Activated CD4-positive, alpha-beta T cell treated with anti-CD3 and anti-CD28 coated beads, Interleukin-2, amount 50 U/mL, for 4 hours (primary cell): ENCODE measurements around the gene GTSE1.

Experiments
- DNase-seq, 2 experiments: peaks; one replicate each; pipeline ENCODE4 v3.0.0-alpha.2; 2020

The GTSE1 gene

DNA sequence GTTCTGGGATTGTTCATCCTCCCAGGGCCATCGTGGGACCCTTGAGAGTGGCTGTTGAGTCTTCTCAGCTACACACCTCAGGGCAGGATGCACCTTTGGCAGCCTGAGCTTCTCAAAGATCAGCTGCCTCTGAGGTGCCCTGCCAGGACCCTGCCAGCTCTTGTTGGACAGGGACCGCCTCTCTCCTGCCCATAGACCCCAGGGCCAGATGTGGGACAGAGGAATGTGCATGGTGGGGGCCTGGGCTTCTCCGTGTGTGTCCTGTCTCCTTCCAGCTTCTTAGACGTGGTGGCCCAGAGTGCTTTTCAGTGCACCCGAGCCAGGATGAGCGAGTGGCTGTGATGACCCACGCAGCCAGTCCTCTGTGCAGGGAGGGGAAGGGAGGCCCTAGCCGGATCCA lies 32.9 kb downstream of the GTSE1 start:
- DNase-seq, result no peak

DNA sequence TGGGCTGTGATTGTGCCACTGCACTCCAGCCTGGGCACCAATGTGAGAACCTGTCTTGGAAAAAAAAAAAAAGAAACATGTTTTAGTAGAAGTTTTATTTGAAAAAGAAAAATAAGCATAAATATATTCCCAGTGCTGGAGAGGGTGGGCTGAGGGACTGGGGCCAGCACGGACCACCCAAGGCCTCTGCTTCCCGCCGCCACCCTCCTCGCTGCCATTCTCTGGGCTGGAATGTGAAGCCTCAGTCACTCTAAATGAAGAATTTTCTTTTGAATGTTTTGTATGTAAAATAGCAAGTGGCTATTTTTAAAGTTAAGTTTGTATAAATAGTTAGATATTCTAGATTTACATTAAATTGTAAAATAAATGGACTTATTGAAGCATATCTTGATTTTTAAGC lies 33.8 kb downstream of the GTSE1 start:
- no peak for DNase-seq

DNA sequence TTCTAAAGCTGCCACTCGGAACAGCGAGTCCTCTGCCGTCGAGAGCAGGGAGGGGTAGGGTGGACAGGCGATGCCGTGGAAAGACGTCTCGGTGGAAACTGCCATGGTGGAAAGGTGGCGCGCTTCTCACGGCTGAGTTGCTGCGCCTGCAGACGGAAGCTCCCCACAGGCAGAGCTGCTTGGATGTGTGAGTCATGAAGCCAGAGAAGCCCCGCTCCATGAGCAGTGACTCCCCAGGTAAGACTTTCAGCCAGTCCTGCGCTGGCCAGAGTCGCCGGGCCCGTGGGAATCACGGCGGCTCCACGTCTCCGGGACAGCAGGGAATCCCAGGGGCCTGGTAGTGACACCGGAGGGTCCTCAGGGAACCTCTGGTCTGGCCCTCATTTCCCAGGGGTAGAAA lies 34.8 kb downstream of the GTSE1 start:
- DNase-seq, result no peak

DNA sequence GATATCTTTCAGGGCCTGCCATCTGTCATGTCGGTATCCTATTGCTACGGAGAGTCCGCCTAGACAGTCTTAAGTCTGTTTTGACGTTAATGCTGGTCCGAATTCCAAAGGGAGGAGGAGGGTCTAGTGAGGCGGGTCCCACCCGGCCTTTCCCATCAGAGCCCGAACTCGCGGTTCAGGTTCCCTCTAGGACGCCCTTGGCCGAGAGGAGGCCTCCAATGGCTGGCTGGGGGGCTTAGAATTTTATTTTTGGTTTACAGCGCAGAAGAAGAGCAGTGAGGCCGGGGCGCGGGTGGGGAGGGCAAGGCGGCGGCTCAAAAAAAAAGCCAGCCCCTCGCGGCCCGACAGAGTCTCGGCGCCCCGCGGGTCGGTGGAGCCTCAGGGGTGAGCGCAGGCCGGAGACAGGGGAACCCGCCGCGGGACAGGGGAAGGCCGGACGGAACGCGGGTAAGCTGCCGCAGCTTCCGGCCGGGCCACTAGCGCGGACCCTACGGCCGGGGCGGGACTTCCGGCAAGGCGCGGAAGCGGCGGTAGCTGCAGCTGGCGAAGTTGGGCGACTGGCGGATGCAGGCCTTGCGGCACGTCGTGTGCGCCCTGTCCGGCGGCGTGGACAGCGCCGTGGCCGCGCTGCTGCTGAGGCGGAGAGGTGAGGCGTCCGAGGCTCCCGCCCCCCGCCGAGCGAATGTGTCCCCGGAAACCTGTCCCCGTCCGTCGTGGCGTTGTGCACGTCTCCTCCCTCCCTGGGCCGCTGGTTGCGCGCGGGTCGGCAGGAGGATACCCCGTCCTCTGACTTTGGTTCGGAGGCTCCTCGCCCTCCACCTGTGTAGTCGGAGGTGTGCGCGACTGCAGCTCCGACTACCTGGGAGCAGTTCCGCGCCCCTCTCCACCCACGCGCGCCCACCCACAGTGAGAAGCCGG lies 38.8 kb downstream of the GTSE1 start, which contains the start of gene TRMU:
TRMU (plus strand) TSS at position 514 of the 918 bp plus-strand sequence; CDS start at position 565, 51 bp downstream.
- peak; percentile 52 to 55 for DNase-seq

DNA sequence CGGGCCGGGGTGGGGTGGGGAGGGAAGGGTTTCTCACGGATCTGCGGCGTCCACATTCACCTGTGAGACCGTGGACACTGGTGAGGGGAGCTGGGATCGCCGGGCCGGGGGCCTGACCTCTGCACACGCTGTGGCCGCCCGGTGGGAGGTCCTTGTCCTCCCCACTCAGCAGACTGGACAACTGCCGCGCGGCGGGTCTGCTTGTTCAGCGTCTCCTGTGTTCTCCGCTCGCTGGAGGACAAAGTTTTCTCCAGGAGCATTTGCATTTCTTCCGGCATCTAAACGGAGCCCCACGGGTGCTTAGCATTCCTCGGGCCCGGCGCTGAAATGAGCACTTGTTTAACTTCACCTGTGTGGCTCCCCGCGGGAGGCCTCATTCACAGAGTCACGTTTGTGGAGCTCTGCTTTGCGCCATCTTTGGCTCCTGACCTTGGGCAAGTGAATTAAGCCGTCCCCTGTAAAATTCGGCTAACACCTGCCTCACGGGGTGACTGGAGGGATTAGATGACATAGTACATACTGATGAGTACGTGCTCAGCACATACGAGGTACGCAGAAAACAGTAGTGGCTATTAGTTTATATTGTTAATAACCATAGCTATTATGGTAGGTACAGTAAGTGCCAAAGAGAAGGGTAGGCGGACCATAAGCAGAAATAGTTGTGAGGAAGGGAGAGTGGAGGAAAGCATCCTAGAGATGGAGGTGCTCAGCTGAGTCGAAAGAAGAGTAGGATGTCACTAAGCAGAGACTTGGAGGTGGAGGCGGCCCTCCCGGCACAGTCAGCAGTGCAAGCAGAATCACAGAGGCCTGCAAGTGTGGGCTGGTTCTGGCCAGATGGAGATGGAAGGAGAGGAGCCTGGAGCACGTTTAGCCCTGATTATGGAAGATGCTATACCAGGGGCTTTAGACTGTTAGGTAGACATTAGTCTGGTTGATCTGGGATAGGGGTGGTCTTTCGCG lies 39.7 kb downstream of the GTSE1 start:
- DNase-seq, result no peak

DNA sequence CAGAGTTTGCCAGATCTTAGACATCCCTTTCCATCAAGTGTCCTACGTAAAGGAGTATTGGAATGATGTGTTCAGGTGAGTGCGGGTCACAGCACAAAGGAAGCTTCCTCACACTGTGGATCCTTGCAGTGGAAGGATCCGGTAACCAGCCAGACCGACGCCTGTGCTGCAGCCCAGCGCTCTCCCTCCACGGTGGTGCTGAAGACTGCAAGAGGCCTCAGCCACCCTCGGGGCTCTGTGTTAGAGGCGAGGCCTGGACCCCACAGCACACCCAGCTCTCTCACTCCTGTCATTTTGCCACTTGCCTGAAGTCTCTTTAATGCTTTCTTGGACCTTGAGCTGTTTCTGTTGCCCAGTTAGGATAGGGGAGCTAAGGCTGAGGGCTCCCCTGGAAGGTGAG lies 41.2 kb downstream of the GTSE1 start:
- no peak for DNase-seq

DNA sequence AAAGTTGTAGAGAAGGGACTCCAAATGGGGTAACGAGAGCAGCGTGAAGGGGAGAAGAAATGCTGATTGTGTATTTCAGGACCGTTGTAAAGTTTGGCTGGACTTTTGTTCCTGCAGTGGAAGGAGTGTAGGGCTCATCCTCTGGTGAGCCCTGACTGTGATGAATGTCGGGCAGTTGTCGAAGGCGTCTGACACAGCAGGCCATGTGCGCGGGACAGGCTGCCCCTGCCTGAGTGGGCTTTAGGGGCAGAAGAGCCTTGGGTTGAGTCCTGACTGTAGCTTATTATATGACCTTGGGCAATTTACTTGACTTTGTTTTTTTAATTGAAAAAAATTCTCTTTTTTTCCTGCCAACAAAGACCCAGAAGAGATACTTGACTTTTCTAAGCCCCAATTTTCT lies 42.0 kb downstream of the GTSE1 start:
- no peak for DNase-seq

DNA sequence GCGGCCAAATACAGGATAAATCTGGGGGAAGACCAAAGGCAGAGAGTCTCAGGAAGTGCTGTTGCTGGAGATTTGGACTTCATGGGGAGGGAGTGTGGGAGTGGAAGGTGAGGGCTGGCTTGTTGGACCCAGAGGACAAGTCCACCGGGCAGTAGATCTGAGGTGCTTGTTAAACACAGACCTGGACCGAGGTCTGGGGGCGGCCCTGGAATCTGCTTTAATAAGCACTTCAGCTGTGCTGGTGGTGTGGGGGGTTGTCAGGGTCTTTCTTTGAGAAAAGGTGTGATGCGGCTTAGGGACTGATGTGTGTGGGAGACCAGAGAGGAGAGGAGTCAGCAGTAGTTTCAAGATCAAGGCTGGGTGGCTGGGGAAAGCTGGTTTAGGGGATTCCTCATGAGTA lies 43.3 kb downstream of the GTSE1 start:
- DNase-seq, result no peak

DNA sequence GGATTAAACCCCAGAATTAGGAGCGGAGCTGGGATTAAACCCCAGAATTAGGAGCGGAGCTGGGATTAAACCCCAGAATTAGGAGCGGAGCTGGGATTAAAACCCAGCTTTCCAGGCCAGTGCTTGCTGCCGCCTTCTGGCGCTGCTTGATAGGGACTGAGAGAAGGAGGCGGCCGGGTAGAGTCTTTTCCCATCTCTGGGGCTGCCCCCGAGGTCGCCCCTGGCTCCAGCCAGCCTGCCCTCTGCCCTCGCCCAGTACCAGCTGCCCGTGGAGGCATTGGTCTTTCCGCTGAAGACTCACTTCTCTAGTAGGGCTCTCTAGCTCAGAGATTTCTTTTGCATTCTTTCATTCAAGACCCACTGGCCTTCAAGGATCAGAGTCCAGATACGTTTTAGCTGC lies 44.0 kb downstream of the GTSE1 start:
- no peak for DNase-seq

DNA sequence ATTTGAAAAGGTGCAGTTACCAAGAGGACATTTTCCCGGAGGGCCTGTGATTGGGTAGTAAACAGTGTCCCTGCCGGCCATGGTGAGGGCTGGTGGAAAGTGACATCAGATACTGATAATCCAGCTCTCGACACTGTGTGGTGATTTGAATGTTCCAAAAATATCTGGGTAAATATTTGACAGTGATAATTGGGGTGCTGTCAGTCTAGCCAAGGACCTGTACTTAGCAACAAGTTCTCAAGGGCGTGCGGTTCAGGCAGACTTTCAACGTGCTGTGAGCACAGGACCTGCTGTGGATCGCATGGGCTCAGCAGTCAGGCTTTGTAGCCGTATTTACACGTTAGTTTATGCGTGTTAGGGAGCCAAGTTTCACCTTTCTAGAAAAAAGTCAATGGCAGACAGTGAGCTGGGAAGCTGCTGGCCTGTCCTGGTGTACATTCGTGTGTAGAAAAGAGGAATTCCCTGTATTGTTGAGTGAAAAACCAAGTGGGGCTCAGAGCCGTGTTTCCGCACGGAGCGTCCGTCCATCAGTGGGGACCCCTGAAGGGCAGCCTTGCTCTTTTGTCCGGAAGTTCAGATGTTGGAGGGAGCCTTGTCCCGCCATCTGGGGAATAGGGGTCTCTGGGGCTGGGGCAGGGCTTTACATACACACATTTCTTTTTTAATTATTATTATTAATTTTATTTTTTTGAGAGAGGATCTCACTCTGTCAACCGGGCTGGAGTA lies 50.2 kb downstream of the GTSE1 start:
- no peak for DNase-seq

DNA sequence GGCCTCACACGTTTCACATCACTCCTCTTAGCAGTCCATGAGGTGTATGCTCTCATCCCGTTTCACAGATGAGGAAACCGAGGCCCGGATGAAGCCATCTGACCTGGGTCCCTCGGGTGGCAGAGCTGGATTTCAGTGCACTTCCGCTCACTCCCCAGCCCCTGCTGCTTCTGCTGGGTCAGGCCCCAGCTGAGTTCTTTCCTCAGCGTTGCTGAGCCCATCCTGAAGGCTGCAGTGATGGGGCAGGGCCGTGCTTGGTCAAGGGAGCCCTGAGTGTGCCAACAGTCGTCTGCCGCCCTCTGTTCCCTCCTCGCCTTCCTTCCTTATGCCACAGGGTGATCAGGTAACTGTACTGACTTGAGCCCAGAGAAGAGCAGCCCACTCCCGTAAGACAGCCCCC lies 51.0 kb downstream of the GTSE1 start:
- no peak for DNase-seq

DNA sequence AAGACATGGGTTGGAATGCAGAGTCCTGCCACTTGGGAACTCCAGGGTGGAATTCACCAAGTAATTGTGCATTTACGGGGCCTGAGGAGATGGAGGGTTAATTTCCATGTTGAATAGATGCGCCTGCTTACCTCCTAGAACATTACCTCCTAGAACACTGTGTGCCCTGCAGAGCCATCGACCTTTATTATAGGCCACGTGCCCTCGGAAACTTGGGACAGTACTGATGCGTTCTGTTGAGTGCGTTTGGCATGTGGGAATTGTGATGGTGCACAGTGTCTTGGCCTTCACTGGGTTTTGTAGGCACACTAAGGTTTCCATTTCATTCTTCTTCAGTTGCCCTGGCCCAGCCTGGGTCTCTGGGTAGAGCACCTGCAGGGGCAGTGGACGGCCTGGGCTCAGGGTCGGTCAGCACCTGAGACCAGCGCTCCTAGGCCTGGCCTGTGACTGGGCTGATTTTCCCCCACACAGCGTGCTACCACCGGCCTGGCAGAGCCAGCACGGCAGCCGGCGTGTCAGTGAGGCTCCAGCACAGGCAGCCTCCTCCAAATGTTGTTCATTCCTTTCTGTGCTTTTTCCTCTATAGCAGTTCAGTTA lies 51.5 kb downstream of the GTSE1 start:
- no peak for DNase-seq

DNA sequence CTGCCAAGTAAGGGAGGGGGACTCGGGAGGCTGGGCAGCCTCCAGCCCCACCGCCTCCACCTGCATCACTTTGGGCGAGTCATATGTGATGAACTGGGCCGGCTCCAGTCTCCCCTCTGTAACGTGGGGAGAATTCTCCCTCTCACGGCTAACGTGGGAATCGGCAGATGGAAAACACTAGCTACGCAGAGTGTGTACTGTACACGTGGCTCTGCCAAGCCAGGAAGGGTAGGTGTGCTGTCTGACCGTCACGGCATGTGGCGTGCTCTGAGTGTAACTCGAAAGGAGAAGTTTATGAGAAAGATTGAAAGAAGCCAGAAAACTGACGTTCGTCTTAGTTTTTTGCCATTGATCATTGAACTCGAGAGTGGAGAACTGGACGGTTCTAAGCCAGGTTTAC lies 52.6 kb downstream of the GTSE1 start:
- DNase-seq, result no peak

DNA sequence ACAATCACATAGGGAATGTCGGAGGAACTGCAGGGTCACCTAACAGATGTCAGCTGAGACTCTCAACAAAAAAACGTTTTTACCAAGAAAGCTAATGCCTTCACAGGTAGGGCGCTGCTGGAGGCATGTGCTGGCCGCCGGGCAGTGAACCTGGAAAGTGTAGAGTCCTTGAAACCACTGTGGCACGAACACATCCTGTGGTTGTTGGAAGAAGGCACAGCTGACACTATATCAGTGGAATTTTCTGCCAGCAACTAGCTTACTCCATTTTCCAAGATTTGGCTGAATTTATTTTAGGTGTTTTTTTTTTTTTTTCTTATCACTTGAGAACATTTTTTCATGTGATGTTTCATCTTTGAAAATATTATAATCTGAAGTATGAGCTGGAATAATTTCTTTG lies 53.0 kb downstream of the GTSE1 start:
- no peak for DNase-seq

DNA sequence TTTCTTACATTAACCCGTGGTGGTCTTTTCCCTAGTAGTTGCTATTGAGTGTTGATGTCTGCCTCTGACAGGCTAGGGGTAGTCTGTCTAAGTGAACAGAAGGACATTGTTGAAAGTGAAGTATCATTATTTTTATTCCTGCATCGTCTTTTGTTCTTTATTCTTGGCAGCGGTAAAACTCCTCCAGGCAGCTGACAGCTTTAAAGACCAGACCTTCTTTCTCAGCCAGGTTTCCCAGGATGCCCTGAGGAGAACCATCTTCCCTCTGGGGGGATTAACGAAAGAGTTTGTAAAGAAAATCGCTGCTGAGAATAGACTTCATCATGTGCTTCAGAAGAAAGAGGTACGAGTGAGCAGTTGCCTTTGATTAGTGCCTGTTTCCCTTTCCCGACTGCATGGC lies 53.5 kb downstream of the GTSE1 start:
- DNase-seq, result no peak

DNA sequence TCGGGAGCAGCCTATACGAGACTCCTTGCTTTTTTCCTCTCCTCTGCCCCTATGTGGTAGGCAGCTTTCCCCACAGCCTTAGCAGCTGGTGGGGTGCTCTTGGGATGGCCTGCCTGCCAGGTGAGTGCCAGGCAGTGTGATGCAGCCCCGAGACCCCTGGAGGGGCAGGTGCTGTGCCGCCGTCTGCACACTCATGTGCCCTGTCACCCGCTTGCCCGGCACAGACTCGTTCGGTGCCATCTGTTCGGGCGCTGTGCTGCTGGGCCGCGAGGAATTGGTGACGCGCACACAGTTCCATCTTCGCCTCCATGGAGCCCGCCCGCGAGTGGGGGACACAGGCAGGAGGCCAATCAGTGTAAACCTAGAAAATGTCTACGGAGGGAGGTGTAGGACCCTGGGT lies 54.0 kb downstream of the GTSE1 start:
- DNase-seq, result no peak

DNA sequence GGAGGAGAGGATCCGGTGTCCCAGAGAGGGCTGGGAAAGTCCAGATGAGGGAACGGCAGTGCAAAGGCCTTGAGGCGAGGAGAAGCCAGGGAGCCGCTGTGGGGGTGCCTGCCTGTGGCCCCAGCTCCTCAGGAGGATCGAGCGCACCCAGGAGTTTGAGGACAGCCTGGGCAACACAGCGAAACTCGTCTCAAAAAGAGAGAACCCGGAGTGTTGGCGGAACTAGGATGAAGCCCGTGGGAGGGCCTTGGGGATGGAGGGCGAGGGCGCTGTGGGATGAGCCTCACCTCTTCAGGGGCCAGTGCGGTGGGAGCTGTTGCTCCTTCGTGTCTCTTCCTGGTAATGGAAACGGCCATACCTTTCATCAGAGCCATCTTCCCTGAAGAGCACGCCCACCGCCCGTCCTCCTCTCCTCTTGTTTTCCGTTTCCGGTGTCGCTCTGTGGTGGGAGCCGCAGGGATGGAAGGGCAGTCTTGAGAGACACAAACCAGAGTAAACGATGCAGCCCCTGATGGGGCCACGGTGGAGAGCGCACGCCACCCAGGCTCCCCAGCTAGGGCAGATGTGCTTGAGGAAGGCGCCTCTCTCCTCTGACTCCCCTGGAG lies 54.6 kb downstream of the GTSE1 start:
- no peak for DNase-seq

DNA sequence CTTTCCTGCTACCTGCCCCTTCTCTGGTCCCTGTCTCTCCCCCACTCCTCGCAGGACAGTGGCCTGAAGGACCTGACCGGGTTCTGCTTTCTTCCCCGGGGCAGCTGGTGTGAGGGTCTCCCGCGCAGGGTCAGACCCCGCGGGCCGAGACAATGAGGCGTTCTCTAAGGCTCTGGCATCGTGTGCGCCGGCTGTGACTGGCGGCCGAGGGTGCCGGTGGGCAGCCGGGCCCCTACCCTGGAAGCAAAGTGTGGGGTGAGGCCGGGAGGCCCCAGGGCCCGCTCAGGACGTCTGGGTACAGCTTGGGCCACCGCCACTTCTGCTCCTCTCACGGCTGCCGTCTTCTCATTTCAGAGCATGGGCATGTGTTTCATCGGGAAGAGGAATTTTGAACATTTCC lies 55.1 kb downstream of the GTSE1 start:
- DNase-seq, result no peak

DNA sequence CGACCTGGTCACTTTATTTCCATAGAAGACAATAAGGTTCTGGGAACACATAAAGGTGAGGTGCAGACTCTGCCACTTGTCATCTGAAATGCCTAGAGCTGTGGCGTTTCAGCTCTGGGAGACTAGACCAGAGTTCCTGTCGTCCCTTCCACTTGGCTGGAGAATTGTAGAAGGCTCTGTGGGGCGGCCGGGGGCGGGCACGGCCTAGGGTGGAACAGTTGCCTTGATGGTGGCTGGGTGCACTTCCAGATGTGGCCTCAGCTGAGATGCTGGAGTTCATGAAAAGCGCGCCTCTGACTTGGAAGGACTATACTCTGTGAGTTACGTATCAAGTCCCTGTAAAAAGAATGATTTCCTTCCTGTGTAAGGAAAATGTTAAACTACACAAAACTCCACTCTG lies 55.6 kb downstream of the GTSE1 start:
- DNase-seq, result no peak

DNA sequence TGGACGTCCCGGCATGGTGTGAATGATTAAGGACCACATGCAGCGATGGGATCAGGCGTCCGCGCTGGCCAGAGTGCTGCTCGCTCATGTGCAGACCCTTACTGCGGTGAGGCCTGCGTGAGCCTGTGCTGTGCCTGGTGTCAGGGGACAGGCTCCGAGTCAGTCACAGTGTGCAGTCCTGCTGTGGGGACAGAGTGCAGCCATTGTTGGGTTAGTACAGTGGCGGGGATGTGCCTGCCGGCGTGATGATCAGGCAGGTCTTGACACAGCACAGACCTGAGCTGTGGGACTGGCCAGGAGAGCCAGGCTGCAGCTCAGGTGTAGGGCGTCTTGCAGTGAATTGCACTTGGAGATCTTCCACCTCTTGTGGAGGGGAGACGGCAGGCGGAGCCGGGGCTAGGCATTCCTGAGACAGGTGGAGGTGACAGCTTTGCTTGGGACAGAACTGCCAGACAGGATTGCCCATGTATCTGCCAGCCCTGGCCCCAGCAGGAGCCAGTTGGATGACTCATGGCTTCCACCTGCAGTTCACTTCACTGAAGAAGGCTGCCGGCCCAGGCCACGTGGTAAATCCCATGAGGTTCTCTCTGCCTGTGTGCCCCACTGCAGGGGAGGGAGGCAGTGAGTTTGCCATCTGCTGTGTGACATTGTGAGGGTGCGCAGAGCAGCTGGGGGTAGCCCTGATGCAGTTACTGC lies 56.2 kb downstream of the GTSE1 start:
- DNase-seq, result no peak

DNA sequence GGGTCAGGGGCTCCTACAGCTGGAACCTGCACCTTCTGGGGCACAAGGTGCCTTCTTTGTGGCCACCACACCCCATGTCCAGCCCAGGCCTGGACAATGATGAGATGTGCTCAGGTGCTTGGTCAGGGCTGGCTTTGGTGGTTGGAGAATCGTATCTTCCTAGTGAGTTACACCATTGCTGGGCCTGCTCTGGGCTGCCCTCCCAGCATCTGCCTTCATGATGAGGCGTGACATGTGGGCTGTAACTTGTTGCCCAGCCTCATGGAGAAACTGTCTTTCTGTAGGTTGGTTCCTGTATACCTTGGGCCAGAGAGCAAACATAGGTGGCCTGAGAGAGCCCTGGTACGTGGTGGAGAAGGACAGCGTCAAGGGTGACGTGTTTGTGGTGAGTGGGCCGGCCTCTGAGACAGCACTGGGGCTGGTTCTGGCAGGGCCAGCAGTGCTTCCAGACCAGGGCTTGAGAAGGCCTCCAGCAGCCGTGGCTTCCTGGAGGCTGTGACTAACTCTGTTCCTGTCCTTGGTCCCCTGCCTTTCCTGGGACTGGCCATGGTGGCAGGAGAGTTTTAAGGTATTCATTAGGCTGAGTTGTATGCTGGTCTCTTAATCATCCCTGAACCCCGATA lies 56.9 kb downstream of the GTSE1 start:
- no peak for DNase-seq
